Fibroblast of the aortic adventitia (primary cell): ENCODE data around the gene TSPAN5. TPM values are rescaled to one million over a fixed set of nuclear protein-coding genes. Genes with fewer than 3 reads are reported as not detected.

Experiments
- DNase-seq: peaks from one replicate; pipeline ENCODE4 v3.0.0-alpha.2; 2010; ENCODE audit warnings: low read depth
- H3K4me3 ChIP-seq: 2 replicates; pipeline ENCODE4 v1.5.1; 2011; ENCODE audit warnings: low read depth, mild to moderate bottlenecking, control low read depth, low read length, moderate library complexity
- CTCF ChIP-seq: IDR thresholded peaks from 2 replicates; pipeline ENCODE4 v1.5.1; 2011; ENCODE audit warnings: mild to moderate bottlenecking, low read length, control low read depth, inconsistent platforms; ENCODE audit not compliant: insufficient read depth
- total RNA-seq: library from RNA; depleted of rRNA; stranded (reverse); fragments of >200 nt; gene quantifications from 2 replicates; pipeline ENCODE4 v1.2.3, GENCODE V29; 2012; ENCODE audit warnings: low replicate concordance

TSPAN5 gene
- total RNA-seq, 1 donor, result 49.0 TPM

- no peak for TF ChIP-seq CTCF
These were observed 113.5 kb downstream of the TSPAN5 start for GRCh38 chr4:98544818-98545414.

GRCh38 chr4:98544141-98544817, 114.1 kb downstream of the TSPAN5 start:
- TF ChIP-seq CTCF, result no peak
- no peak overlapping the region for H3K4me3 ChIP-seq
- DNase-seq, result no peak

More at GRCh38 chr4:98544818-98545414, 113.5 kb downstream of the TSPAN5 start:
- DNase-seq, result no peak
- H3K4me3 ChIP-seq, result no peak overlapping the region

GRCh38 chr4:98542011-98542410, 116.4 kb downstream of the TSPAN5 start:
- no peak for DNase-seq
- TF ChIP-seq CTCF, result no peak
- no peak overlapping the region for H3K4me3 ChIP-seq

- no peak for DNase-seq
- no peak overlapping the region for H3K4me3 ChIP-seq
- TF ChIP-seq CTCF, result no peak
These were observed 117.6 kb downstream of the TSPAN5 start for GRCh38 chr4:98540803-98541202.

GRCh38 chr4:98539741-98540140, 118.7 kb downstream of the TSPAN5 start:
- DNase-seq, result no peak
- no peak for TF ChIP-seq CTCF
- no peak overlapping the region for H3K4me3 ChIP-seq

GRCh38 chr4:98539299-98539698, 119.1 kb downstream of the TSPAN5 start:
- H3K4me3 ChIP-seq, result no peak overlapping the region
- TF ChIP-seq CTCF, result no peak
- DNase-seq, result no peak
